Neural crest cell (in vitro differentiated cells): ENCODE data around the gene JAML. TPM values are rescaled to one million over a fixed set of nuclear protein-coding genes. Genes with fewer than 3 reads are reported as not detected.
A peak's percentile ranks its signal among the peaks of the same experiment; 100 is the strongest.

Experiments used
- DNase-seq: peaks from one replicate; pipeline ENCODE4 v3.0.0; 2021; ENCODE audit warnings: low read depth, mixed read lengths, low spot score
- H3K27ac Mint-ChIP-seq: one replicate; pipeline ENCODE4 v1.8.0; 2021; ENCODE audit warnings: mild to moderate bottlenecking, mixed read lengths; ENCODE audit not compliant: unreplicated experiment
- H3K27me3 Mint-ChIP-seq: 2 replicates; pipeline ENCODE4 v1.8.0; 2021; ENCODE audit warnings: low read depth, mild to moderate bottlenecking, mixed read lengths
- H3K36me3 Mint-ChIP-seq: 2 replicates; pipeline ENCODE4 v1.8.0; 2021; ENCODE audit warnings: low read depth, mild to moderate bottlenecking, mixed read lengths
- H3K4me1 Mint-ChIP-seq: 2 replicates; pipeline ENCODE4 v1.8.0; 2021; ENCODE audit warnings: mixed read lengths
- H3K4me3 Mint-ChIP-seq: one replicate; pipeline ENCODE4 v1.8.0; 2021; ENCODE audit warnings: mild to moderate bottlenecking, mixed read lengths
- H3K9me3 Mint-ChIP-seq: 2 replicates; pipeline ENCODE4 v1.8.0; 2021; ENCODE audit warnings: mixed read lengths
- CTCF ChIP-seq: fragments of 200-600 bp; sonication (generic); conservative IDR thresholded peaks from 2 replicates; pipeline ENCODE4 v1.5.0; 2021; ENCODE audit warnings: antibody characterized with exemption, mild to moderate bottlenecking
- total RNA-seq: library from RNA; stranded (reverse); gene quantifications from 2 replicates; pipeline ENCODE4 v1.2.1, GENCODE V29; 2021

Gene JAML
- total RNA-seq, 1 donor from 2014 or later, result not detected

GRCh38 chr11:118175993-118176777 is 48.6 kb downstream of the JAML start, which contains the start of gene SCN2B:
Gene SCN2B (minus strand): TSS chr11:118176639. CDS start chr11:118176431, 208 bp downstream.
- peaks cover 48% of the 10 kb centered on the region for H3K27me3 Mint-ChIP-seq
- no peaks in the 10 kb centered on the region for H3K9me3 Mint-ChIP-seq
- DNase-seq, result no peak
- peak within 1 kb of the TSS; percentile 85 for H3K4me3 Mint-ChIP-seq
- H3K36me3 Mint-ChIP-seq, result no peaks in the 10 kb centered on the region
- H3K27ac Mint-ChIP-seq, result no peak within 1 kb of the TSS
- H3K4me1 Mint-ChIP-seq, result peaks cover 29% of the 10 kb centered on the region
- TF ChIP-seq CTCF, result no peak

- no peaks in the 10 kb centered on the region for H3K36me3 Mint-ChIP-seq
- no peak for DNase-seq
- H3K27ac Mint-ChIP-seq, result no peak overlapping the region
- H3K4me3 Mint-ChIP-seq, result peak overlapping the region; percentile 85
- no peak for TF ChIP-seq CTCF
- H3K9me3 Mint-ChIP-seq, result no peaks in the 10 kb centered on the region
- peaks cover 24% of the 10 kb centered on the region for H3K4me1 Mint-ChIP-seq
- H3K27me3 Mint-ChIP-seq, result peaks cover 57% of the 10 kb centered on the region
These were observed 49.5 kb downstream of the JAML start for GRCh38 chr11:118175031-118175992.

GRCh38 chr11:118174006-118174567 is 50.7 kb downstream of the JAML start:
- no peak for DNase-seq
- Mint-ChIP-seq H3K4me1 (peaks cover 16% of the 10 kb centered on the region), H3K27ac (no peak overlapping the region), H3K36me3 (no peaks in the 10 kb centered on the region), H3K4me3 (no peak overlapping the region), H3K27me3 (peaks cover 69% of the 10 kb centered on the region), H3K9me3 (no peaks in the 10 kb centered on the region)
- TF ChIP-seq CTCF, result no peak

- H3K4me1 Mint-ChIP-seq, result peaks cover 16% of the 10 kb centered on the region
These were observed 52.5 kb downstream of the JAML start for GRCh38 chr11:118172356-118172755.

More at GRCh38 chr11:118172356-118172755, 52.5 kb downstream of the JAML start:
- H3K27me3 Mint-ChIP-seq, result peaks cover 81% of the 10 kb centered on the region
- H3K4me3 Mint-ChIP-seq, result no peak overlapping the region
- H3K9me3 Mint-ChIP-seq, result no peaks in the 10 kb centered on the region
- no peak for DNase-seq
- H3K27ac Mint-ChIP-seq, result no peak overlapping the region
- no peak for TF ChIP-seq CTCF
- H3K36me3 Mint-ChIP-seq, result no peaks in the 10 kb centered on the region
